ENCODE data around the gene MYD88. TPM values are rescaled to one million over a fixed set of nuclear protein-coding genes. Genes with fewer than 3 reads are reported as not detected.

The MYD88 gene
- total RNA-seq, 1 experiment from 2014 or later: 32.7 TPM

GRCh38 chr3:38117163-38117716 lies 21.2 kb upstream of the MYD88 start:
- Histone ChIP-seq H3K4me1 (ENCODE audit: control insufficient read depth, insufficient read depth, low read length) (no peaks in the 10 kb centered on the region), H3K27ac (ENCODE audit: low read length) (no peak overlapping the region), H3K27me3 (ENCODE audit: control insufficient read depth, insufficient read depth, low read length) (no peaks in the 10 kb centered on the region), H3K36me3 (ENCODE audit: control insufficient read depth, insufficient read depth, low read length) (no peaks in the 10 kb centered on the region), H3K9me3 (ENCODE audit: control insufficient read depth, insufficient read depth, low read depth, low read length) (no peaks in the 10 kb centered on the region), H3K4me3 (ENCODE audit: low read depth in 2 of 2, low read length in 2 of 2) (no peak overlapping the region)
- CTCF ChIA-PET: interaction anchor here (0.6 kb wide), 3 partner anchors 39 to 130 kb away, joined by 3 to 10 read pairs (median 3); no protein-coding TSS in a partner anchor
- TF ChIP-seq SIN3A (IDR thresholded peaks at IDR 0.05; ENCODE audit: borderline replicate concordance, insufficient read depth, low read depth, low read length) (no peak), TCF7L2 (IDR thresholded peaks at IDR 0.05; ENCODE audit: low read depth, low read length) (no peak), POLR2AphosphoS5 (IDR thresholded peaks at IDR 0.05; ENCODE audit: low read depth, low read length) (no peak)
- TF ChIP-seq, protein P1, sequence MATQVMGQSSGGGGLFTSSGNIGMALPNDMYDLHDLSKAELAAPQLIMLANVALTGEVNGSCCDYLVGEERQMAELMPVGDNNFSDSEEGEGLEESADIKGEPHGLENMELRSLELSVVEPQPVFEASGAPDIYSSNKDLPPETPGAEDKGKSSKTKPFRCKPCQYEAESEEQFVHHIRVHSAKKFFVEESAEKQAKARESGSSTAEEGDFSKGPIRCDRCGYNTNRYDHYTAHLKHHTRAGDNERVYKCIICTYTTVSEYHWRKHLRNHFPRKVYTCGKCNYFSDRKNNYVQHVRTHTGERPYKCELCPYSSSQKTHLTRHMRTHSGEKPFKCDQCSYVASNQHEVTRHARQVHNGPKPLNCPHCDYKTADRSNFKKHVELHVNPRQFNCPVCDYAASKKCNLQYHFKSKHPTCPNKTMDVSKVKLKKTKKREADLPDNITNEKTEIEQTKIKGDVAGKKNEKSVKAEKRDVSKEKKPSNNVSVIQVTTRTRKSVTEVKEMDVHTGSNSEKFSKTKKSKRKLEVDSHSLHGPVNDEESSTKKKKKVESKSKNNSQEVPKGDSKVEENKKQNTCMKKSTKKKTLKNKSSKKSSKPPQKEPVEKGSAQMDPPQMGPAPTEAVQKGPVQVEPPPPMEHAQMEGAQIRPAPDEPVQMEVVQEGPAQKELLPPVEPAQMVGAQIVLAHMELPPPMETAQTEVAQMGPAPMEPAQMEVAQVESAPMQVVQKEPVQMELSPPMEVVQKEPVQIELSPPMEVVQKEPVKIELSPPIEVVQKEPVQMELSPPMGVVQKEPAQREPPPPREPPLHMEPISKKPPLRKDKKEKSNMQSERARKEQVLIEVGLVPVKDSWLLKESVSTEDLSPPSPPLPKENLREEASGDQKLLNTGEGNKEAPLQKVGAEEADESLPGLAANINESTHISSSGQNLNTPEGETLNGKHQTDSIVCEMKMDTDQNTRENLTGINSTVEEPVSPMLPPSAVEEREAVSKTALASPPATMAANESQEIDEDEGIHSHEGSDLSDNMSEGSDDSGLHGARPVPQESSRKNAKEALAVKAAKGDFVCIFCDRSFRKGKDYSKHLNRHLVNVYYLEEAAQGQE (IDR thresholded peaks at IDR 0.05; ENCODE audit: insufficient read depth in 1 of 2, low read depth in 2 of 2, low read length in 1 of 2): no peak
- TF ChIP-seq, protein P2, sequence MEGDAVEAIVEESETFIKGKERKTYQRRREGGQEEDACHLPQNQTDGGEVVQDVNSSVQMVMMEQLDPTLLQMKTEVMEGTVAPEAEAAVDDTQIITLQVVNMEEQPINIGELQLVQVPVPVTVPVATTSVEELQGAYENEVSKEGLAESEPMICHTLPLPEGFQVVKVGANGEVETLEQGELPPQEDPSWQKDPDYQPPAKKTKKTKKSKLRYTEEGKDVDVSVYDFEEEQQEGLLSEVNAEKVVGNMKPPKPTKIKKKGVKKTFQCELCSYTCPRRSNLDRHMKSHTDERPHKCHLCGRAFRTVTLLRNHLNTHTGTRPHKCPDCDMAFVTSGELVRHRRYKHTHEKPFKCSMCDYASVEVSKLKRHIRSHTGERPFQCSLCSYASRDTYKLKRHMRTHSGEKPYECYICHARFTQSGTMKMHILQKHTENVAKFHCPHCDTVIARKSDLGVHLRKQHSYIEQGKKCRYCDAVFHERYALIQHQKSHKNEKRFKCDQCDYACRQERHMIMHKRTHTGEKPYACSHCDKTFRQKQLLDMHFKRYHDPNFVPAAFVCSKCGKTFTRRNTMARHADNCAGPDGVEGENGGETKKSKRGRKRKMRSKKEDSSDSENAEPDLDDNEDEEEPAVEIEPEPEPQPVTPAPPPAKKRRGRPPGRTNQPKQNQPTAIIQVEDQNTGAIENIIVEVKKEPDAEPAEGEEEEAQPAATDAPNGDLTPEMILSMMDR (IDR thresholded peaks at IDR 0.05): no peak
- in situ Hi-C loops (cut with HindIII; ENCODE audit: low pct_unique_long_range_greater_than_20kb, low sequenced_read_pairs): no loop called here
- ATAC-seq: peak; percentile 61
- DNase-seq (ENCODE audit: low read depth, low spot score): no peak
- intact Hi-C loops (cut with micrococcal nuclease; ENCODE audit: unreplicated experiment): no loop called here
- POLR2A ChIA-PET: interaction anchor here (0.5 kb wide), 1 partner anchor 11 kb away, joined by 4 read pairs; no protein-coding TSS in a partner anchor
- BruUV-seq (replicated peaks): no TSS peak

DNA sequence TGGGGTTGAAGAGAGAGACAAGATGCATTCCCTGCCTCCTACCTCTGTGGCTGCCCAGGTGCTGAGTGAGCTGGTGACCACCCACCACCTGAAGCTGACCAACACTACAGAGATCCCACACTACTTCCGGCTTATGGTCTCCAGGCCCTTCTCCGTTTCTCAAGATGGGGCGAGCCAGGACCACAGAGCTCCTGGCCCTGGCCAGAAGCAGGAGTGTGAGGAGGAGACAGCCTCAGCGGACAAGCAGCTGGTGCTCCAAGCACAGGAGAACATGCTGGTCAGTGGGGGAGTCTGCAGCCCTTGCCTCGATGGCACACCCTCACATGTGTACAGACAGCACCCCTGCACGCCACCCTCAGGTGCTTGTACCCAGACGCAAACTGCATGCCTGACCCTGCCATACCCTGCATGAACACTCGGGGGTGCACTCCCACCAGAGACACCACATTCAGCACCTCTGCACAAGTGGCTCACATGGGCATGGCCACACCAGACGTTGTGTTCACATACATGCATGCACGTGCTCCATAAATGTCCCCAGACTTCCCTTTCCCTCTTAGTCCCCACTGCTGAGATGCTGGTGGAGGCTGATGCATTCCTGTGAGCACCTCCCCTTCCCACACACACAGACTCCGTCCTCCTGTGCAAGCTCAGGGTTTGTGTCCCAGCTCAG lies 20.6 kb upstream of the MYD88 start:
- intact Hi-C loops (cut with micrococcal nuclease; ENCODE audit: unreplicated experiment) (no loop called here), in situ Hi-C loops (cut with HindIII; ENCODE audit: low pct_unique_long_range_greater_than_20kb, low sequenced_read_pairs) (no loop called here)
- no peaks in the 10 kb centered on the region for H3K36me3 ChIP-seq (ENCODE audit: control insufficient read depth, insufficient read depth, low read length)
- H3K9me3 ChIP-seq (ENCODE audit: control insufficient read depth, insufficient read depth, low read depth, low read length): no peaks in the 10 kb centered on the region
- ChIA-PET POLR2A (no interaction called here), CTCF (interaction anchor here (0.5 to 0.7 kb wide), 3 partner anchors 39 to 227 kb away, joined by 3 to 10 read pairs (median 6); no protein-coding TSS in a partner anchor)
- no peak for TF ChIP-seq POLR2AphosphoS5 (IDR thresholded peaks at IDR 0.05; ENCODE audit: low read depth, low read length)
- no peak for TF ChIP-seq TCF7L2 (IDR thresholded peaks at IDR 0.05; ENCODE audit: low read depth, low read length)
- TF ChIP-seq, protein P2 (IDR thresholded peaks at IDR 0.05): peak; percentile 76
- ATAC-seq (peak; percentile 70), DNase-seq (ENCODE audit: low read depth, low spot score) (peak; percentile 59)
- no peaks in the 10 kb centered on the region for H3K27me3 ChIP-seq (ENCODE audit: control insufficient read depth, insufficient read depth, low read length)
- H3K27ac ChIP-seq (ENCODE audit: low read length): no peak overlapping the region
- no peak overlapping the region for H3K4me3 ChIP-seq (ENCODE audit: low read depth in 2 of 2, low read length in 2 of 2)
- no peaks in the 10 kb centered on the region for H3K4me1 ChIP-seq (ENCODE audit: control insufficient read depth, insufficient read depth, low read length)
- BruUV-seq (replicated peaks): no TSS peak
